ENCODE results near the gene CCNDBP1.

DNA sequence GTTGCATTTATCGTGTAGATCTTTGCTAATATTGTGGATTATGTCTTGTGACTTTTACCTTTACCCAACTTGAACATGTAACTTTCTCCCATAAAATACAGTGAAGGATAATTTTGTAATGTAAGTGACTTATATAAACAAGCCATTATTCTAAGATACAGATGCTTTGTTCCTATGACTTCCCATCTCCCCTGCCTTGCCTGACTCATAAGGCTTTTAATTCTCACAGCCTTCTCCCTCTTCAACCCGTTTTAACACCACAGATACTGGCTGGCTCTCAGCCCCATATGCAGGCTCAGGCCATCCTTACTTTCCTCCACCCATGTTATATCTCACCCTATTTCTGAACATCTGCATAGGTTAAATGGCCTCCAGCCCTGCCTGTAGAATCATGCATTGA is 4.1 kb downstream of the CCNDBP1 start:
- TF ChIP-seq, protein P1, sequence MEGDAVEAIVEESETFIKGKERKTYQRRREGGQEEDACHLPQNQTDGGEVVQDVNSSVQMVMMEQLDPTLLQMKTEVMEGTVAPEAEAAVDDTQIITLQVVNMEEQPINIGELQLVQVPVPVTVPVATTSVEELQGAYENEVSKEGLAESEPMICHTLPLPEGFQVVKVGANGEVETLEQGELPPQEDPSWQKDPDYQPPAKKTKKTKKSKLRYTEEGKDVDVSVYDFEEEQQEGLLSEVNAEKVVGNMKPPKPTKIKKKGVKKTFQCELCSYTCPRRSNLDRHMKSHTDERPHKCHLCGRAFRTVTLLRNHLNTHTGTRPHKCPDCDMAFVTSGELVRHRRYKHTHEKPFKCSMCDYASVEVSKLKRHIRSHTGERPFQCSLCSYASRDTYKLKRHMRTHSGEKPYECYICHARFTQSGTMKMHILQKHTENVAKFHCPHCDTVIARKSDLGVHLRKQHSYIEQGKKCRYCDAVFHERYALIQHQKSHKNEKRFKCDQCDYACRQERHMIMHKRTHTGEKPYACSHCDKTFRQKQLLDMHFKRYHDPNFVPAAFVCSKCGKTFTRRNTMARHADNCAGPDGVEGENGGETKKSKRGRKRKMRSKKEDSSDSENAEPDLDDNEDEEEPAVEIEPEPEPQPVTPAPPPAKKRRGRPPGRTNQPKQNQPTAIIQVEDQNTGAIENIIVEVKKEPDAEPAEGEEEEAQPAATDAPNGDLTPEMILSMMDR (conservative IDR thresholded peaks at IDR 0.05; ENCODE audit: low read length) = no peak
- TF ChIP-seq EZH2phosphoT487 (IDR thresholded peaks at IDR 0.05; ENCODE audit: borderline replicate concordance) = no peak
